PFSK-1 (cell line): ENCODE results near the gene PLPPR2. TPM values are rescaled to one million over a fixed set of nuclear protein-coding genes. Genes with fewer than 3 reads are reported as not detected.

Source experiments
- FOXP2 ChIP-seq: optimal IDR thresholded peaks from 2 replicates; pipeline ENCODE3; 2011; ENCODE audit warnings: borderline replicate concordance, control low read depth, inconsistent platforms; ENCODE audit not compliant: insufficient read depth; ENCODE audit errors: extremely low read length, extremely low read depth
- POLR2AphosphoS5 ChIP-seq: IDR thresholded peaks from 2 replicates; pipeline ENCODE4 v1.6.1; 2012; ENCODE audit warnings: low read depth, mild to moderate bottlenecking, control low read depth, low read length, moderate library complexity
- SIN3A ChIP-seq: IDR thresholded peaks from 2 replicates; pipeline ENCODE4 v1.6.1; 2012; ENCODE audit warnings: mild to moderate bottlenecking, low read length, moderate library complexity, borderline replicate concordance; ENCODE audit not compliant: insufficient read depth
- TAF1 ChIP-seq: IDR thresholded peaks from 2 replicates; pipeline ENCODE4 v1.6.1; 2012; ENCODE audit warnings: low read length, control low read depth, borderline replicate concordance; ENCODE audit not compliant: insufficient read depth
- polyA plus RNA-seq: library from polyadenylated mRNA; unstranded; fragments of >200 nt; gene quantifications from one replicate; pipeline ENCODE4 v1.2.1, GENCODE V29; 2012; ENCODE audit warnings: low read depth, missing spikeins; ENCODE audit not compliant: insufficient read length
- TF ChIP-seq, protein P1 (sequence below), 2 experiments: IDR thresholded peaks; 2 replicates each; pipeline versions ENCODE4 v1.6.1 to v1.8.0; 2011 to 2012; ENCODE audit warnings: low read depth in 2 of 2, low read length in 2 of 2, control low read depth in 1 of 2, inconsistent platforms in 1 of 2, mild to moderate bottlenecking in 1 of 2, moderate library complexity in 1 of 2; ENCODE audit not compliant: insufficient read depth in 1 of 2

PLPPR2 gene, protein sequence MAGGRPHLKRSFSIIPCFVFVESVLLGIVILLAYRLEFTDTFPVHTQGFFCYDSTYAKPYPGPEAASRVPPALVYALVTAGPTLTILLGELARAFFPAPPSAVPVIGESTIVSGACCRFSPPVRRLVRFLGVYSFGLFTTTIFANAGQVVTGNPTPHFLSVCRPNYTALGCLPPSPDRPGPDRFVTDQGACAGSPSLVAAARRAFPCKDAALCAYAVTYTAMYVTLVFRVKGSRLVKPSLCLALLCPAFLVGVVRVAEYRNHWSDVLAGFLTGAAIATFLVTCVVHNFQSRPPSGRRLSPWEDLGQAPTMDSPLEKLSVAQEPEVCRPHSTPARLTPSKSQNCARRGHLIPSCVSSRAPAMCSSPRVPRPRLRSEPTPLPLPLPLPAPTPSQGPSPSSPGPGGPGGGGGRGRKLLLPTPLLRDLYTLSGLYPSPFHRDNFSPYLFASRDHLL
- 38.9 TPM for polyA plus RNA-seq

DNA sequence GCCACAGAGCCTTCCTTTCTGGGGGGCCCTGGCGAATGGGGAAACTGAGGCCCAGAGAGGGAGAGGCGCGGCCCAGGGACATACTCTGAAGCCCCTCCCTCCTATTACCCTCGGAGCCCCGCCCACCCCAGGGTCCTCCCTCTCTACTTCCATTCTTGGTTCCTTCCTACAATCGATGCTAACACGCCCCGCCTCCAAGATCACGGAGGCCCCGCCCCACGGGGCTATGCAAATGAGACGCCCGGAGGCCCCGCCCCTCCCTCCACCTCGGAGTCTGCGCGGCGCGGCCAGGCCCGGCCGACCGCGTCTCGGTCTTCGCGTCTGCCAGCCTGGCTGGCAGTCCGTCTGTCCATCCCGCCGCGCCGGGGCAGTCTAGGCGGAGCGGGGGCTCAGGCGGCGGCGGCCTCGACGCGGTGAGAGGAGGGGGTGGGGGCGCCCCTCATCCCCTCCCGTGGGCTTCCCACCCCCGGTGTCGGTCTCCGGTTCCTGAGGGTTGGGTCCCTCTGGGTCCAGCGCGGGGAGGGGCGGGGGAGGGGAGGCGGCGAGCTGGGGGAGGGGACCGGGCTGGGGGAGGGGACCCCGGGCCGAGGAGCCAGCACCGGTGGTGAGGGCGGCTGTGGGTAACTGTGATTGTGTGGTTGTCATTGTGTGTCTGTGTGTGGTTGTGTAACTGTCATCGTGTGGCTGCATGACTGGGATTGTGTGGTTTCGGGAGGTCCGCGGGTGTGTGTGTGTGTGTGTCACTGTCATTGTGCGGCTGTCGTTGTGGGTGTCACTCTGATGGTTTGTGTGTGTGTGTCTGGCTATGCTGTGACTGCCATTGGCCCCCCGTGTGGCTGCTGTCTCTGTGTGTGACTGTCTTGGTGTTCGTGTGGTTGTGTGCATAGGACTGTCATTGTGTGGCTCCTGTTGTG lies at the start of gene PLPPR2:
PLPPR2 (plus strand) TSS at position 273 of the 914 bp plus-strand sequence. CDS start 2,242 bp downstream, outside the sequence.
- TF ChIP-seq POLR2AphosphoS5 (peak; percentile 79), FOXP2 (peak; percentile 19)
- TF ChIP-seq, protein P1, sequence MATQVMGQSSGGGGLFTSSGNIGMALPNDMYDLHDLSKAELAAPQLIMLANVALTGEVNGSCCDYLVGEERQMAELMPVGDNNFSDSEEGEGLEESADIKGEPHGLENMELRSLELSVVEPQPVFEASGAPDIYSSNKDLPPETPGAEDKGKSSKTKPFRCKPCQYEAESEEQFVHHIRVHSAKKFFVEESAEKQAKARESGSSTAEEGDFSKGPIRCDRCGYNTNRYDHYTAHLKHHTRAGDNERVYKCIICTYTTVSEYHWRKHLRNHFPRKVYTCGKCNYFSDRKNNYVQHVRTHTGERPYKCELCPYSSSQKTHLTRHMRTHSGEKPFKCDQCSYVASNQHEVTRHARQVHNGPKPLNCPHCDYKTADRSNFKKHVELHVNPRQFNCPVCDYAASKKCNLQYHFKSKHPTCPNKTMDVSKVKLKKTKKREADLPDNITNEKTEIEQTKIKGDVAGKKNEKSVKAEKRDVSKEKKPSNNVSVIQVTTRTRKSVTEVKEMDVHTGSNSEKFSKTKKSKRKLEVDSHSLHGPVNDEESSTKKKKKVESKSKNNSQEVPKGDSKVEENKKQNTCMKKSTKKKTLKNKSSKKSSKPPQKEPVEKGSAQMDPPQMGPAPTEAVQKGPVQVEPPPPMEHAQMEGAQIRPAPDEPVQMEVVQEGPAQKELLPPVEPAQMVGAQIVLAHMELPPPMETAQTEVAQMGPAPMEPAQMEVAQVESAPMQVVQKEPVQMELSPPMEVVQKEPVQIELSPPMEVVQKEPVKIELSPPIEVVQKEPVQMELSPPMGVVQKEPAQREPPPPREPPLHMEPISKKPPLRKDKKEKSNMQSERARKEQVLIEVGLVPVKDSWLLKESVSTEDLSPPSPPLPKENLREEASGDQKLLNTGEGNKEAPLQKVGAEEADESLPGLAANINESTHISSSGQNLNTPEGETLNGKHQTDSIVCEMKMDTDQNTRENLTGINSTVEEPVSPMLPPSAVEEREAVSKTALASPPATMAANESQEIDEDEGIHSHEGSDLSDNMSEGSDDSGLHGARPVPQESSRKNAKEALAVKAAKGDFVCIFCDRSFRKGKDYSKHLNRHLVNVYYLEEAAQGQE (IDR thresholded peaks at IDR 0.05; ENCODE audit: insufficient read depth in 1 of 2, low read depth in 2 of 2, low read length in 2 of 2), result no peak

DNA sequence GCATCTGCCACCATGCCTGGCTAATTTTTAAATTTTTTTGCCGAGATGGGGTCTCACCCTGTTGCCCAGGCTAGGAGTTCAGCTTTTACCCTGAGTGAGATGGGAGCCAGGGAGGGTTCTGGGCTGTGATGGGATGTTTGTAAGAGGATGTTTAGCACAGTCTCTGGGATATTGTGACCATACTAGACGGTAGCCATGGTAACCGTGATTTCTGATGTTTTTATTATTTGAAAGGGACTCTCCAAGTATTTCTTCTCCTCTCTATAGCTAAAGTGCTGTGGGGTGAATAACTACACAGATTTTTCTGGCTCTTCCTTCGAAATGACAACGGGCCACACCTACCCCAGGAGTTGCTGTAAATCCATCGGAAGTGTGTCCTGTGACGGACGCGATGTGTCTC lies 48.9 kb upstream of the PLPPR2 start:
- TF ChIP-seq SIN3A (no peak), POLR2AphosphoS5 (no peak), FOXP2 (no peak), TAF1 (no peak)
- TF ChIP-seq, protein P1 (IDR thresholded peaks at IDR 0.05; ENCODE audit: insufficient read depth in 1 of 2, low read depth in 2 of 2, low read length in 2 of 2), result no peak

DNA sequence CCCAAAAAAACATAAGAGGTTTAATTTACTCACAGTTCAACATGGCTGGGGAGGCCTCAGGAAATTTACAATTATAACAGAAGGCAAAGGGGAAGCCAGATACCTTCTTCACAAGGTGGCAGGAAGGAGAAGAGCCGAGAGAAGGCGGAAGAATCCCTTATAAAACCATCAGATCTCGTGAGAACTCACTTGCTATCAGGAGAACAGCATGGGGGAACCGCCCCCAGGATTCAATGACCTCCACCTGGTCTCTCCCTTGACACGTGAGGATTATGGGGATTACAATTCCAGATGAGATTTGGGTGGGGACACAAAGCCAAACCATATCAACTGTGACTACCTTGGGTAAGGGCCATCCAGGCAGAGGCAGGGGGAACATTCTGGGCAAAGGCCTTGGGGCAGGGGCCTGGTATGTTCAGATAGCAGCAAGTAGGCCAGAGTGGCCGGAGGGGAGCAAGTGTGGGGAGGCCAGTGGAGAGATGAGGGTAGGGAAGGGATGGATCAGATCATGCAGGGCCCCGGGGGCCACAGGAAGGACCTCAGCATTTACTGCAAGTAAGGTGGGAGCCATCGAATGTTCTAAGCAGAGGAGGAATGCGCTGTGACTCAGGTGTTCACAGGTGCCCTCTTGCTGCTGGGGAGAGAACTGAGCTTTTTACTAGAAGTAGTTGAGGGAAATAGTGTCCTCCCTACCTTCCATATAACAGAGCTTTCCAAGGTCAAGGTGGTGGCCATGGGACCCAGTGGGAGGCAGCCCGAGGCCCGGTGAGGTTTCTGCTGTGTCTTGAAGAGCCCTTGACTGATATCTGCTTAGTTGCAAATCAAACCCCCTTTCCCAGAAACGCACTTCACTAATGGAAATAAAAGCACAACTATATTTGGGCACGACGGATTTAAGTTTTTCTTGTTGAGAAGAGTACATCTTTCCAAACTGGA lies 33.8 kb upstream of the PLPPR2 start:
- TF ChIP-seq POLR2AphosphoS5, result no peak
- TF ChIP-seq FOXP2, result no peak
- TF ChIP-seq, protein P1 (IDR thresholded peaks at IDR 0.05; ENCODE audit: insufficient read depth in 1 of 2, low read depth in 2 of 2, low read length in 2 of 2), result no peak
- no peak for TF ChIP-seq SIN3A
- TF ChIP-seq TAF1, result no peak

DNA sequence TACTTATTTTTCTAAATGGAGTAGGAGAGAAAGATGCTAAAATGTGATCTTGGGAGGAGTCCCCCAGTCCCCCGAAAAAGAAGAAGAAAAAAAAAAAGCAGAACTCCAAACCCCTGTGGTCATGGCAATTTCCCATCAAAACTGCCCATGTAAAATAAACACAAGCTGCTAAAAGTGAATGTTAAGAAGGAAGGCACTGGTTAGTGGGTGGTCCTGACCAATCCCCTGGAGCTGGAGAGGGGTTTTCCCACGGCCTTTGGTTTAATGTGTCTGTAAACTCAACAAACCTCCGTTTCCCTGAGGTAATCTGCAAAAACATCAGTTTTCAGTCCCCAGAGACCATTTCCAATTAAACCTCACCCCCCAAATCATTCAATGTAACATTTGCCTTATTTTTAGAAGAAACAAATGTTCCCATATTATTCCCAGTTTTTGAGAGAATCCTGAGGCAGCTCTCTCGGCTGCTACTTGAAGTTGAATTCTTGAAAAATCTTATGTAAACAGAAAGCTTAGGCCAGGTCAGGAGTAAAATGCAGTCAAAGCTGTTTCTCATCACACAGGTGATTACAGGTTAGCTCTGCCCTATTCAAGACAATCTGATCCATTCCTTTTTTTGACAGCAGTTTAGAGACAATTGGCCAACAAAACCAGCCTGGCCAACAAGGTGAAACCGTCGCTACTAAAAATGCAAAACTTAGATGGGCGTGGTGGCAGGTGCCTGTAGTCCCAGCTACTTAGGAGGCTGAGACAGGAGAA lies 32.8 kb upstream of the PLPPR2 start:
- no peak for TF ChIP-seq TAF1
- TF ChIP-seq, protein P1 (IDR thresholded peaks at IDR 0.05; ENCODE audit: insufficient read depth in 1 of 2, low read depth in 2 of 2, low read length in 2 of 2), result no peak
- no peak for TF ChIP-seq FOXP2
- TF ChIP-seq SIN3A, result no peak
- TF ChIP-seq POLR2AphosphoS5, result no peak
